ENCODE results near the gene SRL.

SRL gene

DNA sequence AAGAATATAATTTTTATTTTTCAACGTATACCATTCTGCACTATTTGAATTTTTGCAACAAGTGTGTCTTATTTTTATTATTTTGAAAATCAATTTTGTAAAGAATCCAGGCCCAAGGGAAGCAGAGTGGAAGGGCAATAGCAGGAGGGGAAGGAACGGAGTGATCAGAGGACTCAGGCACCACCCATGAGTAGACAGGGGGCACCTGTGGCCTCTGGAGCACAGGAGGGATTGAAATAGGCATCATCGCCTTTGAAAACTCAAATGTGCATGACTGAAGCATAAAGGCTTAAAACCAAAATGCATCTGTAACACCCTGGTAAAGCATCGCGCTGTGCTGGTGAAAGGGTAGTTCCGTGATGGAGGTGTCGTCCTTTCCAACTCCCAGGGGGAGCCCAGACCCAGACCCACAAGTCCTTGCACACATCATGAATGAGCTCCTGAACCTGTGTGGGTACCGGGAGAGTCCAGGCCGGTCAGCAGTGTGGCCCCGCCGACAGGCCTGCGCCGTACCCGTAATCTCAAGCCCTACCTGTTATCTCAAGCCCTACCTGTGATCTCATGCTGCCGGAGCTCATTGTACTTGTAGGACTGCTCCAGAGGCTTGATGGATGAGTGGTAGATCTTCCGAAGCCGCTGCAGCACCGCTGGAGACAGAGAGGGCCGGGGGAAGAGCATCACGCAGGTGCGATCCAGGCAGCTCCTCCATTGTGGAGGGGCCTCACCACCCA, 39.1 kb downstream of the SRL start:
- no peak for DNase-seq (ENCODE audit: low spot score)

DNA sequence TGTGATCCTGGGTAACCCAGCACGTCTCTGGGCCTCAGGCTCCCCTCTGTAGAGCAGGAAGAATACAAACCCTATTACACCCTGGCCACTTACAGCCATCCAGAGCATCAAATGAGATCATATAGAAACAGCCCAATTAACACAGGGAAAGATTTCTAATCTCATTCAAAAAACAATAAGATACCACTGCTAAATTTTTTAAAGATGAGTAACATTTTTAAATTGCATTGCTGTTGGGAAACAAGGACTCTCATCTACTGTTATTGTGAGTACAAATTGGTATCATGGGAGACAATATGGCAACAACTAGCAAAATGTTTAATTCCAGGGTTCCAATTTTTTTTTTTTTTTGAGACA, 41.1 kb downstream of the SRL start:
- no peak for DNase-seq (ENCODE audit: low spot score)

DNA sequence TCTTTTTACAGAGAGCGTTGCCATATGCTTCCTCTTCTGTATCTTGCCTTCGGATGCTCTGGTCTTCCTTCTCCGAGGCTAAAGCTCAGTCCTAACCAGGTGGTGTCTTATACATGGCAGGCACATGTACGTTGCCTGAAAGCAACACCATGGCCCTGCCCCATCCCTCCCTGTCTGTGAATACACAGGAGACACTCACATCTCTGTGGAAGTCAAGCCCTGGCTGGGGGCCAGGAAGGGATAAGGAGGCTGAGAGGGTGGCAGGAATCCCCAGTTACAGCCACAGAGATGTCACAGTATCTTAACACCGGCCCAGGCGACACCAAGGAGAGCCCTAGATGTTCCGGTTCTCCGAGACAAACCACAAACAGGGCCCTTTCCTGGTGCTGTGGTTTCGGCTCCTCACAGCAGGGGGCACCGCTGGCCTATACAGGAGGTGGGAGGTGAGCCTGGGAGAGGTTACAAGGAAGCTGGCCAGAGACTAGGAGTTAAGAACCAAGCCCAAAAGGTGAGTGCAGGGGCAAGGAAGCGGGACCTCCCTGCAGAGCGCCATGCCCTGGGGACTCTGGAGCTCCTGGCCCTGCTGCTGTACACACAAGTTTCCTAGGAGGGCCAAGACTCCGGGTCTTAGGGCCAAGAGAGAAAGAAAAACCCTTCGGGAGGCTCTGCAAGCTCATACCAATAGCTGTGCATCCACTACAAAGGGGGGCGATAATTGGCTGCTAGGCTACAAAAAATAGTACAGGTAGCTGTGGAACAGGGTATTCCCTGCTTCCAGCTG, 41.7 kb downstream of the SRL start:
- peak; percentile 83 for DNase-seq (ENCODE audit: low spot score)

DNA sequence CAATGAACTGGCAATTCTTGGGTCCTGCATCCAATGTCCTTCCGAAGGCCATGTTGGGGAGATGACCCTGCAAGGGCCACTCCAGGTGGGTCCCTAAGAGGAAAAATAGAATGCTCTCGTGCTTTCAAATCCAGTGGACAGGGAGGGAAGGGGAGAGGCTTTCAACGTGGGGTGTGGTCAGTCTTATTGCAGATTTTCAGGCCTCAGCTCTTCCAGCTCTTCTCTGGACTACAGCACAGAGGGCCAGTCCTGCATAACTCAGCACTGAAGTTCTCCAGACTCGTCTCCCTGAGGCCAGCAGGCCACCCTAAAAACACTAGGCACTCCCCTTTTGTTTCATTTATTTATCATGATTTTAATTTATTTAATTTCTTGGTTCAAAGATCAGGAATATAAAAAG, 43.1 kb downstream of the SRL start:
- no peak for DNase-seq (ENCODE audit: low spot score)

DNA sequence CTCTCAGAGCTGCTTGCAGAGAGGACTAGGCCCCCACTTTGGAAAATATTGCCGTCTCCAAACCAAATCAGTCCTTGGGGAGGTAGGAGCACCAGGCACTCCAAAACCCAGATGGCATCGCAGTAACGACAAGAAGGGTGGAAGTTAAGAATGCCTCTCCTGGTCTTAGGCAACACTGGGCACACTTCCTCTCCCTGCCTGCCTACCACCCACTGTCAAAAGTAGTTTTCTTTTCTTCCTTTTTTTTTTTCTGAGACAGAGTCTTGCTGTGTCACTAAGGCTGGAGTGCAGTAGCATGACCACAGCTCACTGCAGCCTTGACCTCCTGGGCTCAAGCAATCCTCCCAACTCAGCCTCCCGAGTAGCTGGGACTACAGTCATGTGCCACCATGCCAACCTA, 47.2 kb downstream of the SRL start:
- no peak for DNase-seq (ENCODE audit: low spot score)

DNA sequence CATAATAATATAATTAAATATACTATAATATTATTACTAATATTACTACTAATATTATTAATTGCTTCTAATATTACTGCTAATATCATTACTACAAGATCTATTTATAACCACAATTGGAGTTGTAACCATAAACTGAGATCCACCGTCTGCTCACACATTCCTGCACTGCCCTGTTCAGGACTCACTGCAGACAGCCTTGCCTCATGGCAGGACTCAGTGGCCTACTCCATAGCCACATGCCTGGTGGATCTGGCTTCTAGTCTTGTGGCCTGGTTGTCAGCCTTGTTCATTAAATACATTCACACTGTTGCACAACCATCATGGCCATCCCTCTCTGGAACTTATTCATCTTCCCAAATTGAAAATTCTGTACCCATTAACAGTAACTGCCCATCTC, 48.0 kb downstream of the SRL start:
- DNase-seq (ENCODE audit: low spot score), result no peak

DNA sequence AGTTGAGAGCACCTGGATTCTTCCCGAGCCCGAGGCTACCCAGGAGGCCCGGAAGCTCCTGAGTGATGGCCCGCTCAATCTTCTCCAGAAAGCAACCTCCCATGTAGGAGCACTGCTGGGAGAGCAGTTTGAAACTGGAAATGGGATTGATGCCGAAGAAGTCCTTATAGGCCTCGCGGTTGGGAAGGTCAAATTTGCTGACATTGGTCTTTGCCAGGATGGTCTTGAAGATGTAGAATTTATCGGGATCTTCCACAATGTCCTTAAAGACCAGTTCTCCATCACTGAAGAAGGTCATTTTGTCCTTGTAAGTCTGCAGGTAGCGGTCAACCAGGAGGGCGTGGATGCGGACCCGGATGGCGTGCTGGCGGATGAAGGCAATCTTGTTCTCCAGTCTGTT, 49.7 kb downstream of the SRL start:
- DNase-seq (ENCODE audit: low spot score), result no peak

DNA sequence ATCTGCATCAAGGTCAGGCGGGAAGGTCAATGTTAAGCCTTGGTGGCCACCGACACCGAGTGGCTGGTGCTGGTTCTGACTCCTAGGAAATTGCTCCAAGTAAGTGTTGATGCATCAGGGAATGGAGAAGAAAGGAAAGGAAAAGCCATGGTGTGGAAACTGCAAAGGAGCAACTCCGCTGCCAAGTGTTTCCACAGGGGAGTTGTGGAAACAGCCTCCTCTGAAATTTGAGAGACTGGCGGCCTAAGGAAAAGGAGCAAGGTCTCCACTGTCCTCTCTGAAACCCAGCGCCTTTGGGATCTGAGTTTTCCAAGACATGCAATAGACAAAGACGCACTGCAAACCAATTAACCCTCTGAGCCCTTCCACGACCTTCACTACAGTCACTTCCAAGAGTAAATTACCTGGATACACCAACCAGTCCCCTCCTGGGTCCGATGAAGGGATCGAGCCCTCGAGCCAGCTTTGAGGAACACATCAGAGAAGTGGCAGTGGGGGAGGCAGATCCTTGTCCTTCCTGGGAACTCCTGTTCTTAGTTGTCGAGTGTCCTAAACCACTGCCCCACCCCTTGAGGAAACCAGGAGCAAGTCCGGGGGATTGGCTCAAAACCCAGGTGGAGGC, 51.1 kb downstream of the SRL start:
- DNase-seq (ENCODE audit: low spot score), result no peak

DNA sequence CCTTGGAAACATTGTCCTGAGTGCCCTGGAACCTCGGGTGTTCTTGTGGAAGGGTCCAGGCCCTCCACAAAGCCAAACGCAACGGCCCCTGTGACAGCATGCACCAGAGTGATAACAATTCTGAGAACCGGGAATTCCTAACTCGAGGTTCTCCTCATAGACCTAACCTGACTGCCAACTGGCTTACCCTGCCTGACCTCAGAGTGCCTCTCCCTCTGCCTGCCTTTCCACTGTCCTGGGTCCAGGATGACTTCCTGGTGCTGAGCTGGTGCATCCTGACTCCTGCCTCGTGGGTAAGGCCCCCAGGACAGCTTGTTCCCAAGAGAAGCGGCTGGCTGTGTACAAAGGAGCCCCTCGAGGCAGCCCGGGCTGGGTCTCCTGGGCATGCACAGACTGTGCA, 51.8 kb downstream of the SRL start:
- no peak for DNase-seq (ENCODE audit: low spot score)

DNA sequence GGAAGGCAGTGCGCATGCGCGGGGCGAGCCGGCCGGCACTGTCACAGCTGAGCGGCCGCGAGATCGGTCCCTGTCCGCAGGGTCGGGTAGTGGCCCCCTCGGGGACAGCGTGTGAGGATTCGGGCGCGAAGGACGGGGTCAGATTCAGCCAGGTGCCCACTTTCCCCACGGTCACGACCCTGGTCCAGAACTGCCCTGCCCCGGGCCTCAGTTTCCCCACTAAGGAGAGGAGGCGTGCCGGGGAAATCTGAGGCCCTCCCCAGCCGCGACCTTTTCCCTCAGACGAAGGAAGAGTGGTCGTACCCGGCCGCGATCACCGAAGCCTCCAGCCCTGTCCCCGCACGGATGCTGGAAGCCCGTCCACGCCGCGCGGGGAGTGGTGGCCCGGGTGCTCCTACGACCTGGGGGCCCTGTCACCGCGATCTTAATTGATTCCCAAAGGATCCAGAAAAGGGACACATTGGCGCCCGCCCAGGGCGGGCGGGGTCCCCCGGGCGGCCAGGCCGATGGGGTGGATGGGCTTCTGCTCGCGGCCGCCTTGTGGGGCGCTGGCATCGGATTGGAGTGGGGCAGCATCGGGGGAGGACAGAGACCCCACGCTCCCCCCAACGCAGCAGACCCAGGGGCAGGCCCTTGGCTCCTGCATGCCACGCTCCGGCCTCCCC, 57.7 kb downstream of the SRL start:
- peak; percentile 45 for DNase-seq (ENCODE audit: low spot score)

DNA sequence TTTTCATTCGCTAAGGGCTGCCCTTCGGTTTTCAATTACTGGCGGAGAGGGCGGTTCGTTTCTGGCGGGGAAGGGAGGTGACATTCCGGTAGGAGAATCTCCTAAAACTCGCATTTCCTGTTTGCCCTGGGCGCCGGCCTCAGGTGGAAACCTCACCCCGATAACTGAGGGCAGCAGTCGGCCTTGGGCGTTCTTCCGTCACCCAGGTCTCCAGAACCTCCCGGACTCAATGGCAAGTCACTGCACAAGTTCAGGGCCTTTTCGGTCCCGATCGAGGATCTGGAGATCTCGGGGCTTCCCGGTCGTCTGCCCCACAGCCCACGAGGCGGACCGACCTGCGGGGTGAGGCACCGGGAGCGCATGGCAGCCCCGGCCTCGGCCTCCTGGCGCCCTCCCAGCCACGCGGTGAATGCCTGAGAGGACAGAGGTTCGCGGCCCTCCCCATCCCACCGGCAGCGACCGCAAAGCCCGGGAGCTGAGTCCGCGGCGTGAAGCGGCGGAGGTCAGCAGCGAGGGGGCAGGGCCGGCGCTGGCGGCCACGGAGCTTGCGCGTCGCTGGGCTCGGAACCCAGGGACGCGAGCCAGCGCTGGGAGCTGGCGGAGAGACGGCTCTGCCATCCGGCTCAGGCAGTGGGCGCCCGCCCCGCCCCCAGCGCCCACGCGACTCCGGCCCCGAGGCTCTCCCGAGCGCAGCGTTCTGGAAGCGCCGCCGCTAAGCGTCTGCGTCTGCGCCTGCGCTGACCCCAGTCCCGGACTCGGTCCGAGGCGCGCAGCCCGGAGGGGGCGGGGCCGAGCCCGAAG, 58.4 kb downstream of the SRL start:
- DNase-seq (ENCODE audit: low spot score), result peak; percentile 100

DNA sequence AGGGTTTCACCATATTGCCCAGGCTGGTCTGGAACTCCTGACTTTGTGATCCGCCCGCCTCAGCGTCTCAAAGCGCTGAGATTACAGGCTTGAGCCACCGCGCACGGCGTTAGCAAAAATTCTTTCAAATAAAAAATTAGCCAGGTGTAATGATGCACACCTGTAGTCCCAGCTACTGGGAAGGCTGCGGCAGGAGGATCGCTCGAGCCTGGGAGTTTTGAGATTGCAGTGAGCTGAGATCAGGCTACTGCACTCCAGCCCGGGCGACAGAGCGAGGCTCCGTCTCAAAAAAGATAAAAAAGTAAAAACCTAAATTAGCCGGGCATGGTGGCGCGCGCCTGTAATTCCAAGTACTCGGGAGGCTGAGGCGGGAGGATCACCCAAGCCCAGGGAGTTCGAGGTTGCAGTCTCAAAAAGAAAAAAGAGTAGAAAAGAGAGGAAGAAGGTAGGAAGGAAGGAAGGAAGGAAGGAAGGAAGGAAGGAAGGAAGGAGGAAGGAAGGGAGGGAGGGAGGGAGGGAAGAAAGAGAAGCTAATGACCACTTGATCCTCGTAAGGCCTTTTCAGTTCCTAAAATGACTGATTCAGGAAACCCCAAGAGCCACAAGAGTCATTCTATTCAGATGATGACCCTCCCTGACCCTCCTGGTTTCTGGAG, 59.2 kb downstream of the SRL start:
- no peak for DNase-seq (ENCODE audit: low spot score)

DNA sequence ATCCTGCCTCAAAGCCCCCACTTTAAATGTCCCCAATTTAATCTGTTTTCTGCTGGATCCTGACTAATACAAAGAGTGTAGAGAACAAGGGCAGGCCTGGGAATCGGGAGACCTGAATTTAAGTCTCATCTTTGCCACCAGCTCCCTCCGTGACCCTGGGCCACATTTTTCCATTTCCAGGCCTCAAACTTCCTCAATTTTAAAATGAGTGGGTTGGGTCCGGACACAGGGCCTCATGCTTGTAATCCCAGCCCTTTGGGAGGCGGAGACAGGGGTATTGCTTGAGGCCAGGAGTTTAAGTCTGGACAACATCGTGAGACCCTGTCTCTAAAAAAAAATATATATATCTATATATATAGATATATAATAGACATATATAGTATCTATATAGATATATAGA, 61.4 kb downstream of the SRL start:
- no peak for DNase-seq (ENCODE audit: low spot score)

DNA sequence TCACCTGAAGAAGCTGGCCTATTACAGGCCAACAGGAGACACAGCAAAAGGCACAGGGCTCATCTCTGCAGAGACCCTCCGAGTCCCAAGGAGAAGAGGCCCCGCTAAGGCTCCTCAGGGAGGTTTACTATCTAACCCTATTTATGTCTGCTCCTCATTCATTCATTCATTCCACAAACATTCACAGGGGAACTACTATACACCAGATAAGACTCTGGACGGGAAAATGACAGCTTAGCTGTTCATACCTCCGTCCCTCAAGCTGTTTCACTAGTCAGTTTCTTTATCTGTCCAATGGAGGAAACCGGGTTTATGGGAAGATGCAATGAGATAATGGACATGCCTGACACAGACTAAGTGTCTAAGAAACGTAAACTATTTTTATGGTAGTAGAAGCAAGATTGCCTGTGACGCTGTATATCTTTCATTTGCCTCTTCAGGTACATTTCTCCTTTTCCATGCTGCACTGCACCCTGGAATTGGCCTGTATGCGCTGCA, 62.1 kb downstream of the SRL start:
- no peak for DNase-seq (ENCODE audit: low spot score)

DNA sequence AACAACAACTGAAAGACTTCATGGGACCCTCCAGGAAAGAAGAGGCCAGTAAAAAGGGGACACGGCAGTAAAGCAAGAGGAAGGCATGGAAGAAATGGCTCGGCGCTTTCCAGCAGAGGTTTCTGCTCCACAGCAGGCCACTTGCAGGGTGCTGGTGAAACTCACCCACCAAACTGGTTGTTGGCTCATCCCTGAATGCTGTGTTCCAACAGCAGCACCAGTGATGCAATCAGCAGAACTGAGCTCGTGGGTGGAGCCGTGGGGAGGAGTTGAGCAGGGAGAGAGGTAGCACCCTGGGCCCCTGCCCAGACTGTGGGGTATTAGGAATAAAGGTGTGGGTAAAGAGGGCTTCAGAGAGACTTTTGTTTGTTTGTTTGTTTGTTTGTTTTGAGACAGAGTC, 62.9 kb downstream of the SRL start:
- DNase-seq (ENCODE audit: low spot score), result no peak

DNA sequence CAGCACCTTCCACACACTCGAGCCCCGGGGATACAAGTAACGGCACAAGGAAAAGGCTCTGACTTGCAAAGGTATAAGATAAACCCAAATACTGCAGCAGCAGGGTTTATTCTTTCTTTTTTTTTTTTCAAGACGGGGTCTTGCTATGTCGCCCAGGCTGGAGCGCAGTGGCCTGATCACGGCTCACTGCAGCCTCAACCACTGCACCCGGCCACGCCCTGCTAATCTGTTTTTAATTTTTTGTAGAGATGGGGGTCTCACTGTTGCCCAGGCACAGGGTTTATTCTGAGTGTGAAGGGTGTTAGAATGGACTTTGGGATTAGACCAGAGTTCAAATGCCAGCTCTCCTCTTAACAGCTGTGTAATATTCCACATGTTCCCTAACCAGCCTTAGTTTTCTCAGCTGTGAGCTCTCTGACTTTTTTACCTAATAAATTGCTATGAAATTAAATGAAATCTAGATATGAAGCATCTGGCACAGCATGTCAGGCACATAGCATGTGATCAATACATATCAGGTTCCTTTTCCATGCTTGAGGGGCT, 63.3 kb downstream of the SRL start:
- DNase-seq (ENCODE audit: low spot score), result no peak

DNA sequence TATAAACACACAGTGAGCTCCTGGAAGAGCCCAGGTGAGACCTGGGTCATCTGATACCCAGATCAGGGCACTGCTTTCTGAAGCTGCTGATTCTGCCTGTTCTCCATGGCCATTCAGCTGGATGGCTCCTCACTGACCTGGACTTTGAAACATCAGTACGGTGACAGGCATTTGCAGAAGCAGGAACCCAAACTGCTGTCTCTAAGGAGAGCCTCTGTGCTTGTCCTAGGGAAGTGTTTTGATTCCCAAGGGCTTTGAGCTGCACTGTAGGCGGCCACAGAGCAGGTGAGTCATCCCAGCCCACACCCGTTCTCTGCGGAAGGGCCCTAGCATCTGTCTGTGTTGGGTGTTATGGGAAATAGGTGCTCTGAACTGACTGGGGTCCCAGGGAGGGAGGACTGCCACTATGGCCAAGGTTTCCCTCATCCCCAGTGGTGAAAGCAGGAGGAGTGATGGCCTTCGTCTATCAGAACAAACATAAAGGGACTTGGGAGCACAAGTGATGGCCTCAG, 64.9 kb downstream of the SRL start:
- DNase-seq (ENCODE audit: low spot score), result no peak

DNA sequence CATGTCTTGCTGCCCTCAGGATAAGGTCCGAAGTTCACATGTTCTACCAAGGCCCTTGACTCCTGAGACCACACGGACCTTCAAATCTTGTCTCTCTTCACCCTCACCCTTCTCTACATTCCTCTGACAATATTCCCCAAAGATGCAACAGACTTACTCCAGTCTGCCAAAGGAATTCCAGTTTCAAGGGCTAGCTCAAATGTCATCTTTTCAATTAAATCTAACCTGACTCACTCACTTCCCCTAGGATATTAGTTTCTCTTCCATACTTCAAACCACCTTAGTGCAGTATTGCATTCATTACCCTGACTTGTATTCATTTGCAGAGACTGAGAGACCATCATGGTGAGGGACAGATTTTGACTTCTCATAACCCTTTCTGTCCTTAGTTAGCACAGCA, 66.0 kb downstream of the SRL start:
- no peak for DNase-seq (ENCODE audit: low spot score)

DNA sequence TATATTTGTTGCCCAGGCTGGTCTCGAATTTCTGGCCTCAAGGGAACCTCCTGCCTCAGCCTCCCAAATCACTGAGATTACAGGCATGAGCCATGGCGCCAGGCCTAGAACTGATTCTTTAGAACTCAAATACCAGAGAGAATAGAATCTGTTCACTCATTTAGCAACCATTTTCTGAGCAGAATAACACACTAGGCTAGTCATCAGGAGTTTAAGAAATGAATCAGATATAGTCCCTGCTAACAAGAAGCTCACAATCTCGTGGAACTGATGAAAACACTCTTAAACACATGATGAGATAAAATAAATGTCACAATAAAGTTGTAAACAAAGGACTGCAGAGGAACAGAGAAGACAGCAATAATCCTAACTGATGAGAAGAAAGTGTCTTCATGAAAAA, 69.8 kb downstream of the SRL start:
- DNase-seq (ENCODE audit: low spot score), result no peak

DNA sequence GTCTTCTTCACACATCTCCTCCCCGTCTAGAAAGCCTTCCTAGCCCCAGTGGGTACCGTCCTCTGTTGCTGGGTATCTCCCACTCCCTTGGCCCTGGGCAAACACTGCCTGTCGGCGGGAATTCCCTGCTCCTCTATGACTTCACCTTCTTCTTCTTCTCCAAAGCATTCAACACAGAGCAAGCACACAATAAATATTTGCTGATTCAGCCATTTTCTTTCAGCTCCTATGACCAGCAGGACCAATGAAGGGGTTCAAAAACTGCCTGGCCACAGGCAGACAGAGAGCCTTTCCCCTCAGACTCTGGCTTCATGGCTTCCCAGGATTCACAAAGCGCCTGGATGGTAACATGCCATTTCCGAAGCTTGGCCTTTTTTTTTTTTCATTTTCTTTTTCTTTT, 72.5 kb downstream of the SRL start:
- no peak for DNase-seq (ENCODE audit: low spot score)

DNA sequence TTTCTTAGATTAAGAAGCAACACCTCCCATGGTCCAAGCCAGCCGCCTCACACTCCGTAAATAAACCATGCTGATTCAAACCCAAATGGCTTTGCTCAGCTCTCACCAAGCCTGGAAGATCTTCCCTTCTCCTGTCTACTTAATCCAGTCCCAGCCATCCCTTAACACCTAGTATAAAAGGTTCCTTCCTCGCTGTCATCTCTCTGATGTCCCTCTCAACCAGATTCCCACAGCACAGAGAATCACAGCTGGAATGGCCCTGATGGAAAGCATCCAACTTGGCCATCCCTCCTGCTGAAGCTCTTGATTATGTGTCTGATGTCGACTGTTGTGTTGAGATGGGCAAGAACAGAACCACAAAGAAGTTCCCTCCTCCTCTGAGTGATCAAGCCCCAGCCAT, 75.1 kb downstream of the SRL start:
- no peak for DNase-seq (ENCODE audit: low spot score)

Measured in D341Med (cell line).